Measurements from ENCODE around the gene SNAP23.
"Not testable (repeated sequence)": the region's sequence is repeated elsewhere in the genome, so short reads cannot be mapped to it uniquely, and the experiment has no call there.

DNA sequence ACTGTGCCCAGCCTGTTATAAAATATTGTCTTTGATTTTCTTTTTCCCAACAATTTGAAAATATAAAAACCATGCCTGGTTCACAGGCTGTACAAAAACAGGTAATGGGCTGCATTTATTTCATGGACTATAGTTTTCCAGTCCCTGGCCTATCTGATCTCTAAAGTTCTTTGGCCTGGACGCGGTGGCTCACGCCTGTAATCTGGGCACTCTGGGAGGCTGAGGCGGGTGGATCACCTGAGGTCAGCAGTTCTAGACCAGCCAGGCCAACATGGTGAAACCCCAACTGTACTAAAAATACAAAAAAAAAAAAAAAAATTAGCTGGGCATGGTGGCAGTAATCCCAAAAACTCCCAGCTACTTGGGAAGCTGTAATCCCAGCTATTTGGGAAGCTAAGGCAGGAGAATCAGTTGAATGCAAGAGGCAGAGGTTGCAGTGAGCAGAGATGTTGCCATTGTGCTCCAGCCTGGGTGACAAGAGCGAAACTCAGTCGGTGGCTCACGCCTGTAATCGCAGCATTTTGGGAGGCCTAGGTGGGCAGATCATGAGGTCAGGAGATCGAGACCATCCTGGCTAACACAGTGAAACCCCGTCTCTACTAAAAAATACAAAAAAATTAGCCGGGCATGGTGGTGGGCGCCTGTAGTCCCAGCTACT lies 61.2 kb downstream of the SNAP23 start:
- TF ChIP-seq, protein P1, sequence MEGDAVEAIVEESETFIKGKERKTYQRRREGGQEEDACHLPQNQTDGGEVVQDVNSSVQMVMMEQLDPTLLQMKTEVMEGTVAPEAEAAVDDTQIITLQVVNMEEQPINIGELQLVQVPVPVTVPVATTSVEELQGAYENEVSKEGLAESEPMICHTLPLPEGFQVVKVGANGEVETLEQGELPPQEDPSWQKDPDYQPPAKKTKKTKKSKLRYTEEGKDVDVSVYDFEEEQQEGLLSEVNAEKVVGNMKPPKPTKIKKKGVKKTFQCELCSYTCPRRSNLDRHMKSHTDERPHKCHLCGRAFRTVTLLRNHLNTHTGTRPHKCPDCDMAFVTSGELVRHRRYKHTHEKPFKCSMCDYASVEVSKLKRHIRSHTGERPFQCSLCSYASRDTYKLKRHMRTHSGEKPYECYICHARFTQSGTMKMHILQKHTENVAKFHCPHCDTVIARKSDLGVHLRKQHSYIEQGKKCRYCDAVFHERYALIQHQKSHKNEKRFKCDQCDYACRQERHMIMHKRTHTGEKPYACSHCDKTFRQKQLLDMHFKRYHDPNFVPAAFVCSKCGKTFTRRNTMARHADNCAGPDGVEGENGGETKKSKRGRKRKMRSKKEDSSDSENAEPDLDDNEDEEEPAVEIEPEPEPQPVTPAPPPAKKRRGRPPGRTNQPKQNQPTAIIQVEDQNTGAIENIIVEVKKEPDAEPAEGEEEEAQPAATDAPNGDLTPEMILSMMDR (IDR thresholded peaks at IDR 0.05; ENCODE audit: low read length): not testable (repeated sequence)
- not testable (repeated sequence) for TF ChIP-seq EZH2 (optimal IDR thresholded peaks at IDR 0.05; ENCODE audit: low read depth, low read length)
